Prostate gland (tissue), 2 donors: ENCODE measurements around the gene PPP2R5C. TPM values are rescaled to one million over a fixed set of nuclear protein-coding genes. Genes with fewer than 3 reads are reported as not detected.

ENCODE experiments used
- DNase-seq: peaks from one replicate; pipeline ENCODE4 v3.0.0-alpha.2; 2019; ENCODE audit warnings: low spot score
- H3K27ac ChIP-seq, 2 donors: fragments of 200-600 bp; sonication (generic); 2 replicates each; pipeline ENCODE4 v1.5.1; 2017 to 2019
- H3K27me3 ChIP-seq: fragments of 200-600 bp; sonication (generic); replicated peaks from 2 replicates; pipeline ENCODE4 v1.5.1; 2019; ENCODE audit not compliant: insufficient read depth
- H3K36me3 ChIP-seq, 2 donors: fragments of 200-600 bp; sonication (generic); 1 replicate in 1 of 2; 2 replicates in 1 of 2; pipeline versions ENCODE4 v1.5.1 to v1.8.1; 2017 to 2019
- H3K4me1 ChIP-seq: fragments of 200-600 bp; sonication (generic); replicated peaks from 2 replicates; pipeline ENCODE4 v1.5.1; 2019
- H3K4me3 ChIP-seq, 2 donors: fragments of 200-600 bp; sonication (generic); 2 replicates each; pipeline ENCODE4 v1.5.1; 2017 to 2019
- H3K9me3 ChIP-seq: fragments of 200-600 bp; sonication (generic); 2 replicates; pipeline ENCODE4 v1.5.1; 2017
- CTCF ChIP-seq, 4 experiments: fragments of 200-600 bp in 2 of 4; fragments of 450-650 bp in 2 of 4; sonication (generic) in 2 of 4; IDR thresholded peaks; 1 replicate in 3 of 4; 2 replicates in 1 of 4; pipeline ENCODE4 v1.5.1; 2016 to 2019; ENCODE audit warnings: antibody characterized with exemption in 4 of 4, mild to moderate bottlenecking in 2 of 4, moderate library complexity in 2 of 4
- POLR2A ChIP-seq: fragments of 450-650 bp; IDR thresholded peaks from one replicate; pipeline ENCODE4 v1.6.1; 2016; ENCODE audit warnings: antibody characterized with exemption, mild to moderate bottlenecking
- POLR2AphosphoS5 ChIP-seq: sonication (generic); formaldehyde crosslinking; IDR thresholded peaks from one replicate; pipeline ENCODE4 v1.6.1; 2017; ENCODE audit warnings: antibody characterized with exemption
- WGBS: methylation state at CpG from one replicate; pipeline ENCODE4 v1.1.5; 2018; 5-methylcytosine and 5-hydroxymethylcytosine counted together
- intact Hi-C: fragments of 100-400 bp; cut with DNase I; formaldehyde crosslinking; loops from one replicate; pipeline ENCODE4 v1.14.2; 2022
- total RNA-seq, 2 donors: library from RNA; depleted of rRNA; stranded (reverse); fragments of >200 nt; gene quantifications; one replicate each; pipeline ENCODE4 v1.1.0, GENCODE V29; 2016

Gene PPP2R5C
- total RNA-seq, 2 donors from 2014 or later: 67.8 to 96.2 TPM

DNA sequence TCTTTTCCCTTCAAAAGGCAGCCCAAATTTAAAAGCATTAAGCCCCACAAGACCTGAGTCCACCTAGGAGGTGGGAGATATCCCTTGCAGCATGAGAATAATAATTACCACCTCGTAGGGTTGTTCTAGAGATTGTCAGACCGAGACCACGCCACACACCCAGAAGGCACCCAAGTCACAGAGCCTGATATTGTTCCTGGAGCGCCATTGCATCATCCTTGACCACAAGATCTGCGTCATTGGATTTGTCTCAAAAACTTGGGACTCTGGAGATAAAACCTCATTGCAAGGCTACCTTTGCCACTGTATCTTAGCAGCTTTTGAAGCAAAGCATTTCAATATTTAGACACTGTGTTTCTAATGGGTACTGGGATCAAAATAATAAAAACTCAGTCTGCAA lies 29.4 kb upstream of the PPP2R5C start:
- DNase-seq: no peak
- TF ChIP-seq POLR2A: no peak
- no peak for TF ChIP-seq CTCF (IDR thresholded peaks at IDR 0.05)
- TF ChIP-seq POLR2AphosphoS5: no peak
- intact Hi-C loops: no loop called here
- no peak overlapping the region for H3K4me3 ChIP-seq
- no peaks in the 10 kb centered on the region for H3K36me3 ChIP-seq
- H3K27ac ChIP-seq: no peak overlapping the region
- H3K4me1 ChIP-seq: peaks cover 6% of the 10 kb centered on the region
- no peaks in the 10 kb centered on the region for H3K9me3 ChIP-seq
- WGBS: 91% methylated on average over 5 of the region's 5 CpGs
- no peaks in the 10 kb centered on the region for H3K27me3 ChIP-seq

DNA sequence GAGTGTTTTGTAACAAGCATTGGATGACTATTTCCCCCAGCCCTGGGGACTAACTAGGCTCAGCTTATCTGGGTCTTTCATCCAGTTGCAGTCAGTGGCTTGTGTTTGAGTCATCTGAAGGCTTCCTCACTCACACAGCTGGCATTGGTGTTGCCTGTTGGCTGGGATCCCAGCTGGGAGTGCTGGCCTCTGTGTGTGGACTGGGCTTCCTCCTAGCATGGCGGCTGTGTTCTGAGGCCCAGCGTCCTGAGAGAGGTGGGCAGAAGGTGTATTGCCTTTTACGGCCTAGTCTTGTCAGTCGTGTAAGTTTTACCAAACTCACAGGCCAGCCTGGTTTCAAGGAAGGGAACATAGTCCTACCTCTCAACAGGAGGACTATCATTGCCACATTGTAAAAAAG lies 28.3 kb upstream of the PPP2R5C start:
- Histone ChIP-seq H3K9me3 (no peaks in the 10 kb centered on the region), H3K4me1 (peaks cover 6% of the 10 kb centered on the region), H3K27ac (no peak overlapping the region), H3K36me3 (no peaks in the 10 kb centered on the region), H3K27me3 (peaks cover under 1% of the 10 kb centered on the region), H3K4me3 (no peak overlapping the region)
- intact Hi-C loops: no loop called here
- DNase-seq: no peak
- 89% methylated on average over 4 of the region's 4 CpGs for WGBS
- TF ChIP-seq POLR2AphosphoS5 (no peak), POLR2A (no peak), CTCF (IDR thresholded peaks at IDR 0.05) (no peak)

DNA sequence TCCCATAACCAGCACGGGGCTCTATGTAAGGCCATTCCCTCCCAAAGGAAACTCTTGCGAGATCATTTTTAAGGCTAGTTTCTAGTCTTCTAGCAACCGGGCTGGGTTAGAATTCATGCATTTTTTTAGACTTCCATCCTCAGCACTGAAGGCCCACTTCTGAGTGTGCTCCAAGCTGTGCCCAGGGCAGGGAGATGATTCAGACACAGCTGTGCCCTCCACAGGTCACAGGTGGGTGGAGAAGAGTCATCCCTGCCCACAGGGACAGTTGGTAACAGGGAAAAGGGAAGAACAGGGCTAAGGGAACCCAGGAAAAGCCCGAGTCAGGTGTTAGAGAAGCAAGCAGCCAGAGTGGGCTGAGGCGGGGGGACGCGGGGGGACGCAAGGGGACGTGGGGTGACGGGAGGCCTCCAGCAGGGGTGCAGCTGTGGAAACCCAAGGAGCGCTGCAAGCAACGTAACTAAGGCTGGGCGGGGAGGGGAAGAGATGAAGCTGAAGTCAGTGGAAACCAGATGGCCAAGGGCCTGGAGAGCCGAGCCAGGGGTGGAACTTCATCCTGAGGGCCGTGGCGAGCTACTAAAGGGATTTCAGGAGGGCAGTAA lies 27.2 kb upstream of the PPP2R5C start:
- H3K27me3 ChIP-seq: peaks cover 4% of the 10 kb centered on the region
- no peak overlapping the region for H3K27ac ChIP-seq
- intact Hi-C loops: no loop called here
- peaks cover 6% of the 10 kb centered on the region for H3K4me1 ChIP-seq
- no peak for DNase-seq
- H3K4me3 ChIP-seq: no peak overlapping the region
- H3K9me3 ChIP-seq: no peaks in the 10 kb centered on the region
- no peaks in the 10 kb centered on the region for H3K36me3 ChIP-seq
- no peak for TF ChIP-seq POLR2A
- no peak for TF ChIP-seq POLR2AphosphoS5
- TF ChIP-seq CTCF (IDR thresholded peaks at IDR 0.05): no peak
- WGBS: 91% methylated on average over 16 of the region's 16 CpGs

DNA sequence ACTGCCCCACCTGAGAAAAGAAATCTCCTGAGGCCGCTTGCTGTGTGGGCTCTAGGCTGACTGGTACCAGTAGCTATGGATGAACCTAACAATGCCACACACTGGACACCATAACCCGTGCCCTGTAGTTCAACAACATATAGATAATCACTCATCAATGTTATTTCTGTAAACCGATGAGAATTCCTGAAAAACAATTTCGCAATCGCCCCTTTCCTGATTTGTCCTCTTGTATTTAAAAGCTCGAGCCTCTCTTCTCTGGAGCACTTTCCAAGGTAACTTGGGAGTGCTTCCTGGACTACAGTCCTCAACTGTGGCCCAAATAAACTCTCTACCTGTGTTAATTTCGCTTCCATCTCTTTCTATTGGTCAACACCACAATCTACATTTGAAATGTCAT lies 26.1 kb upstream of the PPP2R5C start:
- TF ChIP-seq CTCF (IDR thresholded peaks at IDR 0.05) (no peak), POLR2AphosphoS5 (no peak), POLR2A (no peak)
- Histone ChIP-seq H3K36me3 (no peaks in the 10 kb centered on the region), H3K9me3 (no peaks in the 10 kb centered on the region), H3K27ac (no peak overlapping the region), H3K4me1 (peaks cover 6% of the 10 kb centered on the region), H3K4me3 (no peak overlapping the region), H3K27me3 (peaks cover 4% of the 10 kb centered on the region)
- intact Hi-C loops: no loop called here
- DNase-seq: no peak
- WGBS: 91% methylated on average over 7 of the region's 7 CpGs

- Histone ChIP-seq H3K9me3 (no peaks in the 10 kb centered on the region), H3K27me3 (peaks cover 4% of the 10 kb centered on the region), H3K4me3 (no peak overlapping the region), H3K27ac (no peak overlapping the region), H3K4me1 (peaks cover 6% of the 10 kb centered on the region), H3K36me3 (no peaks in the 10 kb centered on the region)
- intact Hi-C loops: no loop called here
- DNase-seq: no peak
- WGBS: 95% methylated on average over 4 of the region's 4 CpGs
- TF ChIP-seq POLR2AphosphoS5 (no peak), POLR2A (no peak), CTCF (IDR thresholded peaks at IDR 0.05) (no peak)
These were observed 25.4 kb upstream of the PPP2R5C start for GRCh38 chr14:101736071-101736470.
